ENCODE data around the gene CCSER1. TPM values are rescaled to one million over a fixed set of nuclear protein-coding genes. Genes with fewer than 3 reads are reported as not detected.
"Not testable (repeated sequence)": the region's sequence is repeated elsewhere in the genome, so short reads cannot be mapped to it uniquely, and the experiment has no call there.

CCSER1 gene
- total RNA-seq, 1 donor from 2014 or later = 0.23 TPM

DNA sequence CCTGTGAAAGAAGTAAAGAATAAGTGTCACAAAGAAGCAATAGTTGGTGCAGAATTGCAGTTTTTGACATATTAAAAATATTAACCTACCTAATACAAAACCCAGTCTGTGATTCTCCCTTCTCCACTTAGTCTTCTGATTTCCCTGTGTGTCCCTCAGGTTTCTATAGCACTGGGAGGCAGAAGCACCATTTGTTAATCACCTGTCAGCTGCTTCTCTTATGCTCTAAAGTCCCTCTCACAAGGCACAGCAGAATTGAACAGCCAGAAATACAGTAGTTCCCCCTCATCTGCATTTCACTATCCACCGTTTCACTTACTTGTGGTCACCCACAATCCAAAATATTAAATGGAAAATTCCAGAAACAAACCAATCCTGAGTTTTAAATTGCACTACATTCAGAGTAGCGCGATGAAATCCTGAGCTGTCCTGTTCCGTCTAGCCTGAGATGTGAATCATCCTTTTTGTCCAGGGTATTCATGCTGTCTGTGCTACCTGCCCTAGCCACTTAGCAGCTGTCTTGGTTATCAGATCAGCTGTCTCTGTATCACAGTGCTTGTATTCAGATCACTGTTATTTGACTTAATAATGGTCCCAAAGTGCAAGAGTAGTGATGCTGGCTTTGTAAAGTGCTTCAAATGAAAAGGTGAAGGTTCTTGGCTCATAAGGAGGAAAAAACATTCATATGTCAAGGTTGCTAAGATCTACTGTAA, 1192.5 kb downstream of the CCSER1 start:
- ATAC-seq = no peak
- DNase-seq (ENCODE audit: low spot score) = no peak

DNA sequence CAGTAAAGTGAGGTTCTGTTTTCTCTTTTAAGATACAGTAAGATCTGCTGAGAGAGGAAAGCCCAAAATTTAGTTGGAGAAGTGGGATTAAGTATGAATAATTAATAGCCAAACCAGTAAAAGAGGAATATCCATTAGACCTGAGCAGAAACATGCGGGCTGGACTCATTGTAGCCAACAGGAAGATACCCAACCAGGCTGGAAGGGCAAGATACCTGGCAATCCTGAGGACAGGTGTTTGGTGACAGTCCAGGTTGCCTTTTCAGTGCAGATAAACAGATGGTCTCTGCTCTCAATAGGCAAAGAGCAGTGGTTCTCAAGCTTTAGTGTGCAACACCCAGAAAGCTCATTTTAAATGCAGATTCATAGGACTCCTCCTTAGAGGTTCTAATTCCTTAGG, 1195.8 kb downstream of the CCSER1 start:
- ATAC-seq (no peak), DNase-seq (ENCODE audit: low spot score) (no peak)

DNA sequence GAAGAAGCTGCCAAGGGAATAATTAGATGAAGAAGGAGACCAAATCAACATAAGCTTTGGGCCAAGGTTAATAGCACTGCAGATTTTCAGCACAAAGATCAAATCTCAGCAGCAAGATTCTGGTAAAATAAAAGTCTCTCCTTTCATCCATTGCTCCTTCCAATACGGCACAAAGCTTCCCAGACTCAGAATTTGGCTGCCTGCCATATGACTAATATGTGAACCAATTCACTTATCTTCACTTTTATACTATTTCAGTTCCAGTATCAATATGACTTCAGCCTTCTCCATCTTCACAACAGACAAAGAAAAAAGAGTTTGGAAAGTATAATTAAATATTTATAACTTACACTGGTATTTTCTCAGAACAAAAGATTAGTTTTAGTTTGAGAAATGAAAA, 1198.3 kb downstream of the CCSER1 start:
- ATAC-seq = no peak
- no peak for DNase-seq (ENCODE audit: low spot score)

DNA sequence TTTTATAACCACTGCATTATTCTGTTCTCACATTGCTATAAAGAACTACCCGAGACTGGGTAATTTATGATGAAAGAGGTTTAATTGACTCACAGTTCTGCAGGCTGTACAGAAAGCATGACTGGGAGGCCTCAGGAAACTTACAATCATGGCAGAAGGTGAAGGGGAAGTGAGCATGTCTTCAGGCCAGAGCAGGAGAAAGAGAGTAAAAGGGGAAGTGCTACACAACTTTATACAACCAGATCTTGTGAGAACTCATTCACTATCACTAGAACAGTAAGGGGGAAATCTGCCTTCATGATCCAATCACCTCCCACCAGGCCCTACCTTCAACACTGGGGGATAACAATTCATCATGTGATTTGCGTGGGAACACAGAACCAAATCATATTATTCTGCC, 1199.0 kb downstream of the CCSER1 start:
- not testable (repeated sequence) for DNase-seq (ENCODE audit: low spot score); ATAC-seq

DNA sequence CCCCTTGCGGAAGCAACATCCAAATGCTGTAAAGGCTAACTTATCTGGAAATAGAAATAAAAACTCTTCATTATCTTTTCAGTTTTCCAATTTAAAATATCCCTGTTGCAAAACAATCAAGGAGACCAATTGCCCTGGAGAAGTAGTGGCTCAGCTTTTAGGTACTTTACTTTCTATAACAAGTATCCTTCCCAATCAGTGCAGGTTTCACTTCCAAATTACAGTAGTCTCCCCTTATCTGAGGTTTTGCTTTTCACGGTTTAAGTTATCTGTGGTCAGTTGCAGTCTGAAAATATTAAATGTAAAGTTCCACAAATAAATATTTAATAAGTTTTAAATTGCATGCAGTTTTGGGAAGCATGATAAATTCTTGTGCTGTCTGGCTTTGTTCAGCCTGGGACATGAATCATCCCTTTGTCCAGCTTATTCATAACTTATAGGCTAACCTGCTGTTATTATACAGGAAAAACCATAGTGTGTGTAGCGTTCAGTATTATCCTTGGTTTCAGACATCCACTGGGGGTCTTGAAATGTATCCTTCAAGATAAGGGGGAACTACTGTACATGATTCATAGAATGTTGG, 1203.5 kb downstream of the CCSER1 start:
- no peak for DNase-seq (ENCODE audit: low spot score)
- no peak for ATAC-seq

DNA sequence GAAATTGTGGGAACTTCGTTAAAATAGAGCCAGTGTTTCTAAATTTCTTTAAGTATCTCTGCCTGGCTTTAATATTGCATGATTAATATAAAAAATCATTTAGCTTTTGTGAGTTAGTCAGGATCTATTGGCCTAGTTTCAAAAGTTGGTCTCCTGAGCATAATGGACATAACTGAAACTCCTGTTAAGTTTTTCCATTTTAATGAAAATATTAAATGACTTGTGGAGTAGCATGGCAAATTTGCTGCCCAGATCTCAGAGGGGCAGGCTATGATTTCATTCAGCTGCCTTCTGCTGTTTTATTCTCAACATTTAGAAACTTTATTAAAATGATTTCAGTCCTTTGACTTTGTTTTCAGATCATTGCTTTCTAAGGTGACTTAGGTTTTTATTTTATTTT, 1213.6 kb downstream of the CCSER1 start:
- DNase-seq (ENCODE audit: low spot score) (no peak), ATAC-seq (no peak)

DNA sequence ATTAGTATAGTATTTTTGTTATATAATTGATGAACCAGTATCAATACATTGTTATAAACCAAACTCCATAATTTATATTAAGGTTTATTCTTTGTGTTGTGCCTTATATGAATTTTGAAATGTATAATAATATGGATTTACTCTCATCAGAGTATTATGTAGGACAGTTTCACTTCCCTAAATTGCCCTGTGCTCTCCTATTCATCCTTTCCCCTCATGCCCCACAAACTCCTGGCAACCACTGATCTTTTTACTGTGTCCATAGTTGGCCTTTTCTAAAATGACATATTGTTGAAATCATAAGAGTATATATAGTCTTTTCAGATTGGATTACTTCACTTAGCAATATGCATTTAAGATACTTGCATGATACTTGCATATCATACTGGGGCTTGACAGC, 1218.4 kb downstream of the CCSER1 start:
- no peak for DNase-seq (ENCODE audit: low spot score)
- no peak for ATAC-seq

DNA sequence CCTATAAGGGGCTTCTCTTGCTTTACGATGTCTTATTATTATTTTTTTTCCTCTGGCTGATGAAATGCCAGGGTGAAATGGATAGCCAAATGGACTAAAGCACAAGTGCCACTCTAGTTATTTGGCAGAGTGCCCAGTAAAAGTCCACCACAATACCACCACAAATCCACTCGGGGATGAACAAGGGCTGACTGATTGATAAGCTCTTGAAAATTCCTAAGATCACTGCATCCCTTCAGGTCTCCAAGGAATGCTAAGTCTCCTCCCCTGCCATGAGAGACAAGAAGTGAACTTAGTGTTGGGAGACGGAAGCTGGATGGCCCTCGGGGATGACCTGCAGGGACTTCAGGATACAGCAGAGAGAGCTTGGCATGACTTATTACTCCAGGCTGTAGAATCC, 1229.3 kb downstream of the CCSER1 start:
- ATAC-seq; DNase-seq (ENCODE audit: low spot score): not testable (repeated sequence)

DNA sequence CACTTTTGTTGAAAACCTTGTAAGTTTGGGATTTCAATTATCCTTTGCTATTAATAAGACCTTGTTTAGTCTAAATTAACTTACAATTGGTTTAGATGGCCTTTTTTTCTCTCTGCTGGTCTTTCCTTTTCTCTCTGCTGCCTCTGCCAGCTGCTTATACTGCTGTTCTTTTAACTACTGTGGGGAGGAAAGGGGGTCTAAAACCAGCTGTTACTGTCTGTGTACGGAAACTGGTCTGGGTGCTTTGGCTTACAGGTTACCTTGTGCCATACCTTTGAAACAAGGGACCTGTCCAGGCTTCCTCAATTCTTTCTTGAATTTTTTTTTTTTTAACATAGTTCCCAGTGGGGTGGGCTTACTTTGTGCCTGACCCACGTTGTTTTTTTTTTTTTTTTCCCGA, 1230.8 kb downstream of the CCSER1 start:
- ATAC-seq = not testable (repeated sequence)

DNA sequence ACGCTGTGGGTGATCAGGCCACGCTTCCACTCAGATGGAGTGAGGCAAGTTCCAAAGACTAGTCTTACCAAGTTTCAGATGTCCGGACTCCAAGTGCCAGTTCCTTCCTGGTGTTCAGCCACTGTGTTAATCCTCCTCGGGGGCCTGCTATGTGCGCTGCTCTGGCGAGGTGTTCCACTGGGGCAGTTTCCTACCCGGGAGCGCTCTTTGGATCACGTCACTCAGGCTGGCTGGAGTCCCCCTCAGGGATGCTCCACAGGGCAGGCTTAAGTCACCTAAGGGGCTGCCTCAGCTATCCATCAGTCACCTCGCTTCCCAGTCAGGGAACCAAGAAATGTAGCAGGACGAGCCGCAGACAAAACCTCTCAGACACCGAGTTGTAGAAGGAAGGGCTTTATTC, 1231.4 kb downstream of the CCSER1 start:
- ATAC-seq; DNase-seq (ENCODE audit: low spot score): not testable (repeated sequence)

More for the DNA sequence above, 1230.8 kb downstream of the CCSER1 start:
- DNase-seq (ENCODE audit: low spot score) = not testable (repeated sequence)

DNA sequence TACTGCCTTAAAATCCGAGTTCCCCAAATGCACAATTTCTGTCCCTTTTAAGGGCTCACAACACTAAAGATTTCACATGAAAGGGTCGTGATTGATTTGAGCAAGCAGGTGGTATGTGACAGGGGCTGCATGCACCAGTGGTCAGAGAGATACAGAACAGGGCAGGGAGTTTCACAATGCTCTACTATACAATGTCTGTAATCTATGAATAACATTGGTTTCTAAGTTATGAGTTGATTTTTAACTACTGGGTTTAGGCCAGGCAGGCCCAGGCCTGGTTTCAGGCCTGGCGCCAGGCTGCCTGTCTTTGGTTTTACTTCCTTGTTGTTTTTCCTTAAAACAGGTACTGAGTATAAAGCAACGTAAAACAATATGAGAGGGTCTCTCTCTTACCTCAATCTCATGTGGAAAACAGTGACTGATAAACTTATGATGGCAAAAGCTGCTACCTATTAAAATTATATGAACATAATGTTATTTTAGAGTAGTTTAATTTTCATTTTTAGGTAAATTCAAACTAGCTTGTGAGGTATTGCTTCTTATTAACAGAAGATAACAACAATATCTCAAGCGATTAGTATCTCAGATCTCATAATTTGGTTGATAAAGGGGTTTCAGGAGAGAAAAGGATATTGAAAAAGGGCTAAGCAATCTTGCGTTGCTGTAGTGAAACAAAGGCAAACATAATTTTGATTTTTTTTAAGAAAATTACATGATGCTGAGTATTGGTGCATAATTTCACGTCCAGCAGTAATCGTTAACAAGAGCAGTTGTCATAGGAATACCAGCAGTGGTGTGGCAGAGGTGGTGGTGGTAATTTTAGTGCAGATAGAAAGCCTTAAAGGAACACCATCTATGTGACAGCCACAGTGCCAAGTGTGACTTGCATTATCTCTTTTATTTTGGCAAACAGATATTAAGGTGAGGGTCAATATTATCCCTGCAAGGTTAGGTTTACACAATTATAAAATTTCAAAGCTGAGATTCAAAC, 1232.1 kb downstream of the CCSER1 start:
- no peak for DNase-seq (ENCODE audit: low spot score)
- no peak for ATAC-seq

DNA sequence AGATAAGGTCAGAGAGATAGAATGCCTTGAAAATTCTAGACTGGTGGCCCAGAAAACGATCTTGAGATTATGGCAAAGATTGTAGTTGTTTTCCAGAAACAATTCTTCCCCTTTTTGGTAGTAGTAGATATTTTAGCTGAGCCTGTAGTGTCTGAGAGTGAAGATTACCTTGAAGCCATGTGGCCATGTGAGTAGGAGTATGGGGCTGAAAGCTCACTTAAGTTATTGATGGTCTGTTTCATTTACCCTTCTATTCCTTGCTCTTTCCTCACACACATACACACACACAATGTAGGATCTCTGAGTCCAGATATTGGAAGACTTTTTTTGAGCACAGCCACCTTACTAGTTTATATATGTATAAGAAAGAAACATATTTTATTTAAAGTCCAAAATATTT, 1234.9 kb downstream of the CCSER1 start:
- ATAC-seq = no peak
- DNase-seq (ENCODE audit: low spot score) = no peak

DNA sequence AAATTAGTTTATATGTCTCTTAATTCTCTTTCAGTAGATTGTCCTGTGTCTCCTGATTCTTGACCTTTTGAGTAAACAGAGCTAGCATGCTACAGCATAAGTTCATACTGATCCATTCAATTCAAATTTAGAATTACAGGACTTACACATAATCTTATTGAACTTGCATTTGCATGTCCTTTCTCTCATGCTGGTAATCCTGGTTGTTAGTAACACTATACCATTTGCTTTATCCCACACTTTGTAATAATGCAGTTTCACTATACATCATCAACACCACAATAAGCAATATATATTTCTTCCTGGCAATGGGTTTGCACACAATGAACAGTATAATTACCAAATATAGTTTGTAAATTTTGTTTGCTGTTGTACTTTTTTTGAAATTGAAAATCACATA, 1239.4 kb downstream of the CCSER1 start:
- no peak for ATAC-seq

DNA sequence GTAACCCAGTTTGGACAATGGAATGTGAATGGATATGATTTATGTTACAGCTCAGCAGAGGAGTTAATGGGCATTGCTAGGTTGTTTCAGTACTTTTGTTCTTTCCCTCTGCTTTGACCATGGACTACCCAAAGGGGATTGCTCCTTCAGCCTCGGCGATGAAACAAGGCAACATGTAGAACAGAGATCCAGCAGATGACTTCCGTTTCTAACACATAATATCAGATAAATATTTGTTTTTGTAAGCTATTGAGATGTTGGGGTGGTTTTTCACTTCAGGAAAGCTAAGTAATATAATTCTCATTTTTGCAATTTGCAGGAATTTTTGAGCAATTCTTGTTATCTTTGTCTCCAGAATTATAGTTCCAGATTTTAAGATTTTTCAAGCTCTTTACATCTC, 1241.9 kb downstream of the CCSER1 start:
- DNase-seq (ENCODE audit: low spot score) (no peak), ATAC-seq (no peak)

More for the DNA sequence above, 1239.4 kb downstream of the CCSER1 start:
- no peak for DNase-seq (ENCODE audit: low spot score)

DNA sequence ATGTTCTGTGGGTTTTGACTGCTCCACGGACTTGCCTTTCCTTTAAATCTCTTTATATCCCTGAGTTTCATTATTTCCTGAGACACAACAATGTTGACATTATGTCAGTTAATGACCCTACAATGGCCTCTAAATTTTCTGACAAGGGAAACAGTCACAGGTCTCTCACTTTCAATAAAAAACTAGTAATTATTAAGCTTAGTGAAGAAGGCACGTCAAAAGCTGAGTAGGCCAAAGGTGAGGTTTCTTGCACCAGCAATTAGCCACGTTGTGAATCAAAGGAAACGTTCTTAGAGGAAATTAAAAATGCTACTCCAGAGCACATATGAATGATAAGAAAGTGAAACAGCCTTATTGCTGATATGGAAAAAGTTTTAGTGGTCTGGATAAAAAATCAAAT, 1246.4 kb downstream of the CCSER1 start:
- DNase-seq (ENCODE audit: low spot score) = no peak
- no peak for ATAC-seq

DNA sequence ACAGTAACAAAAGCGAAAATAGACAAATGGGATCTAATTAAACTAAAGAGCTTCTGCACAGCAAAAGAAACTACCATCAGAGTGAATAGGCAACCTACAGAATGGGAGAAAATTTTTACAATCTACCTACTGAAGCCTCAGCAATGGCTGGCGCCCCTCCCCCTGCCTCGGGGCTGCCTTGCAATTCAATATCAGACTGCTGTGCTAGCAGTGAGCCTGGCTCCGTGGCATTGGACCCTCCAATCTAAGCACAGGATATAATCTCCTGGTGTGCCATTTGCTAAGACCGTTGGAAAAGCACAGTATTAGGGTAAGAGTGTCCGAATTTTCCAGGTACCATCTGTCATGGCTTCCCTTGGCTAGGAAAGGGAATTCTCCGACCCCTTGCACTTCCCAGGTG, 1278.2 kb downstream of the CCSER1 start:
- not testable (repeated sequence) for DNase-seq (ENCODE audit: low spot score); ATAC-seq

DNA sequence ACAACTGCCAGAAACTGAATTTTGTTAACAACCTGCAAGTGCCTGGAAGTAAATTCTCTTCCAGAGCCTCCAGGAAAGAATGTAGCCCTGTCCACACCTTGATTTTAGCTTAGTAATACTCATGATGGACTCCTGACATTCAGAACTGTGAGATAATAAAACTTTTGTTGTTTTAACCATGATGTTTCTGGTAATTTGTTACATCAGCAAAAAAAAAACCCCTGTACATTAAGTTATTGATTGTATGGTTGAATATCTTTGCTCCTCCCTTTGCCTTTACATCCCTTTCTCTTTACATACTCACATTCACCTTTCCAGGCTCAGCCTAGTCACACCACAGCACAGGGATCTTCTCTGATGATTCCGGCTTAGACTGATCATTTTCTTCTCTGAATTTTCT, 1294.8 kb downstream of the CCSER1 start:
- no peak for DNase-seq (ENCODE audit: low spot score)
- no peak for ATAC-seq

DNA sequence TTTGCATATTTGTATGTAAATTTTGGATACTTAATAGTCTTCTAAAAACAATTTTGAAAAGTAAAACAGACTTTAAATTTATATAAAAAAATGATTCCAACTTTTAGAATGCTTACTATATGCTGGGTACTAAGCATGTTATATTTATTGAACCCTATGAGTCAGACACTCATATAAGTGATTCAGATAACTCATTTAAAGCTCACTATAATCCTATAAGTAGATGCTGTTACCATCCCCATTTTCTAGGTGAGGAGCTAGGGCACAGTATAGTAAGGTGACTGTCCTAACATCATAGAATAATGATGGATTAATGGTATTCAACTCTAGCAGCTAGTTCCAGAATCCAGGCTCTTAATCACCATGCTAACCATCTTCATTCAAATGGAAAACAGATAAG, 1299.5 kb downstream of the CCSER1 start:
- DNase-seq (ENCODE audit: low spot score) (no peak), ATAC-seq (no peak)

DNA sequence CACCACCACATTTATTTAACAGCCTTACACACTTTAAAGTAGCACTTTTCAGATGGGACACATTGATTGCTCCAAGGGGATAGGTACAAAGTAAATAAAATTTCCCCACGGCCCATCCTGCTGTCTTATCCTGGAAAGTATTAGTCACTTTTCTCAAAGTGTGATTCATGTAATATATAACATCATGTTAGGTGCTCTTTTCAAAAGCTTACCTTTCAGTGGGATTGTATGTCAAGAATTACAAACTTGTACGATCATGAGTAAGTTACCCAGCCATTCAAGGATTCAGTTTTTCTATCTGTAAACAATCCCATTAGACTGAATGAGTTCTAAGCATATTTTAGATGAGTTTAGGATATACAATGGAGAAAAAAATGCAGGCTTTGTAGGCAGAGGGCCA, 1300.0 kb downstream of the CCSER1 start:
- ATAC-seq (no peak), DNase-seq (ENCODE audit: low spot score) (no peak)

DNA sequence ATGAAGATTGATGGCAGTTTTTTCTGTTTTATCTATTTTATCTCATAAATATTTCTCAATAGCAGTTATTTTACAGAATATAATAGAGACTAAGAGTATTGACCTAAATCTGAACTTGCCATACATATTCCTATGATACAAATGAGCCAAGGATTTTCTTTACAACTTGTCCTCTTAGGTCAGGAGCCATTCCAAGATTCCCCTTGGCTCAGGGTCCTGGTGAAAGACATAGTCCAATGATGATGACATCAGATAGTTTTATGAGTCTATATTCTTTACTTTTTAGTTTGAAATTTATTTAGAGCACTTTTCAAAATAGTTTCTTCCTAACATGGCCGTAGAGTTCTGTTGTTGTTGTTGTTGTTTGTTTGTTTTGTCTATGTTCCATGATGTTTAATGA, 1307.4 kb downstream of the CCSER1 start:
- DNase-seq (ENCODE audit: low spot score) = no peak
- no peak for ATAC-seq

DNA sequence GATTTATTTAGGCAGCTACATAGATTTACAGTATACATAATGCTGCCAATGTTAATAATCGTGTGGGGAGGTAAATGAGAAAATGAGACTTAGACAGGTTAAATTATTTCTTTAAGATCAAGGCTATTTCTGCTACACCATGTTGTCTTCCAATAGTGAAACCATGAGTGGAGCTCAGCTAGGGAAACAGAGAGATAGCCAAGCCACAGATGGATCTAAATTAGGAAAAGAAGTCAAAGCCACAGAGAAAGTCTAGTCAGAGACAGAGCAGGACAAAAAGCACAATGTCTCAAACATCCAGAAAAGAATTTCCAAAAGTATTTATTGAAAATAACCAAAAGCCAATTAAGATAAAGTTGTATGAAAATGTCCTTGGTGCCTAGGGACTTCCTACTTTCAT, 1309.4 kb downstream of the CCSER1 start:
- DNase-seq (ENCODE audit: low spot score) (no peak), ATAC-seq (no peak)

DNA sequence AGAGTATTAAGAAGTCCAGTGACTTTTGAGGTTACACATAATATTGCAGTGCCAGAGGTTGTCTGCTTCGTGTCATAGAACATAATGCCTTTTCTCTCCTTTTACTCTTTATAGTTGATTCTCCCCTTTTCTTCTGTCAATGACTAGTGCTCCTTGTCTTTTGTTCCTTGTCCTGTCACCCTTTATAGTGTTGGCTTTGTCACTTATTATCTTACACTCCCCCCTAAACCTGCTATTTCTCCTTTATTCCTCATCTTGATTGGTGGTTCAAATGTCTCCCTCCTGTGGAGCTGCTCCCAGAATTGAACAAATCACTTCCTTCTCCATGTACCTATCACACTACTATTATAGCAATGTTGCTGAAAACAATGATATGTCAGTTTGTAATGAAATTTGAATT, 1320.0 kb downstream of the CCSER1 start:
- ATAC-seq = no peak

More for the DNA sequence above, 1320.0 kb downstream of the CCSER1 start:
- no peak for DNase-seq (ENCODE audit: low spot score)

Measured in left lobe of liver (tissue), 2 donors.